Thymus (tissue), 11 donors: ENCODE measurements around the gene HSD17B8. TPM values are rescaled to one million over a fixed set of nuclear protein-coding genes. Genes with fewer than 3 reads are reported as not detected.

Source experiments
- DNase-seq, 9 donors: peaks; one replicate each; pipeline ENCODE4 v3.0.0-alpha.2; 2013; ENCODE audit warnings: low spot score in 9 of 9, low read depth in 6 of 9, missing footprints in 1 of 9
- H3K27ac ChIP-seq, 2 donors: one replicate each; pipeline ENCODE4 v1.5.1; 2013; ENCODE audit warnings: control low read depth in 1 of 2, low read depth in 1 of 2, low read length in 1 of 2, mild to moderate bottlenecking in 1 of 2, moderate library complexity in 1 of 2
- H3K27me3 ChIP-seq, 2 donors: one replicate each; pipeline ENCODE4 v1.5.1; 2013; ENCODE audit warnings: low read length in 1 of 2; ENCODE audit not compliant: control insufficient read depth in 2 of 2, insufficient read depth in 1 of 2
- H3K36me3 ChIP-seq, 2 donors: one replicate each; pipeline ENCODE4 v1.5.1; 2013; ENCODE audit warnings: low read length in 1 of 2, mild to moderate bottlenecking in 1 of 2, moderate library complexity in 1 of 2; ENCODE audit not compliant: control insufficient read depth in 2 of 2, insufficient read depth in 2 of 2
- H3K4me1 ChIP-seq, 2 donors: one replicate each; pipeline ENCODE4 v1.5.1; 2013; ENCODE audit warnings: low read length in 2 of 2; ENCODE audit not compliant: control insufficient read depth in 2 of 2, insufficient read depth in 2 of 2
- H3K4me3 ChIP-seq, 2 donors: one replicate each; pipeline ENCODE4 v1.5.1; 2013; ENCODE audit warnings: low read length in 2 of 2, control low read depth in 1 of 2, mild to moderate bottlenecking in 1 of 2
- H3K9me3 ChIP-seq, 2 donors: one replicate each; pipeline ENCODE4 v1.5.1; 2013; ENCODE audit warnings: low read length in 1 of 2, mild to moderate bottlenecking in 1 of 2; ENCODE audit not compliant: control insufficient read depth in 2 of 2, insufficient read depth in 1 of 2
- WGBS: extraction: QIAGEN DNeasy Blood & Tissue Kit; methylation state at CpG from one replicate; pipeline ENCODE4 v1.1.7; 2013; 5-methylcytosine and 5-hydroxymethylcytosine counted together
- polyA plus RNA-seq: library from polyadenylated mRNA; stranded (reverse); fragments of 200-250 nt; gene quantifications from one replicate; pipeline ENCODE4 v1.2.3, GENCODE V29; 2013
- total RNA-seq: library from RNA; stranded (reverse); fragments of 120-200 nt; gene quantifications from one replicate; pipeline ENCODE4 v1.2.4, GENCODE V29; 2013
- donor health status: healthy.

Gene HSD17B8
- total and polyA plus RNA-seq, 2 donors = 15.7 to 31.3 TPM

GRCh38 chr6:33207552-33208090 is 3.2 kb downstream of the HSD17B8 start:
- H3K4me1 ChIP-seq = peaks cover 18 to 56% of the 10 kb centered on the region in 2 donors
- no peak for DNase-seq

GRCh38 chr6:33208091-33208967 is 3.9 kb downstream of the HSD17B8 start, which contains the start of gene RING1:
Gene RING1, plus strand, starts transcription at chr6:33208500. Its CDS starts 323 bp downstream, at chr6:33208823.
- H3K4me1 ChIP-seq = peaks cover 22 to 63% of the 10 kb centered on the region in 2 donors
- no peaks in the 10 kb centered on the region for H3K9me3 ChIP-seq
- under 1% methylated on average over 86 of the region's 86 CpGs for WGBS
- peaks cover 23 to 35% of the 10 kb centered on the region in 2 donors for H3K36me3 ChIP-seq
- H3K27ac ChIP-seq = peak within 1 kb of the TSS; percentile 74 to 97
- peak within 1 kb of the TSS; percentile 82 to 93 for H3K4me3 ChIP-seq
- peak in 7 of 9 donors; percentile 68 to 92 (median 78) for DNase-seq
- H3K27me3 ChIP-seq = peaks cover 4 to 31% of the 10 kb centered on the region in 2 donors

More at GRCh38 chr6:33207552-33208090, 3.2 kb downstream of the HSD17B8 start:
- H3K27me3 ChIP-seq = peaks cover 4 to 24% of the 10 kb centered on the region in 2 donors
- 3% methylated on average over 29 of the region's 29 CpGs for WGBS
- H3K27ac ChIP-seq = peak overlapping the region; percentile 74 to 97
- H3K36me3 ChIP-seq = peaks cover 30 to 39% of the 10 kb centered on the region in 2 donors
- peak overlapping the region; percentile 82 to 93 for H3K4me3 ChIP-seq
- no peaks in the 10 kb centered on the region for H3K9me3 ChIP-seq

GRCh38 chr6:33209856-33210255 is 5.4 kb downstream of the HSD17B8 start:
- no peak for DNase-seq
- Histone ChIP-seq H3K4me3 (no peak overlapping the region), H3K4me1 (peaks cover 19 to 57% of the 10 kb centered on the region in 2 donors), H3K27me3 (peaks cover 8 to 46% of the 10 kb centered on the region in 2 donors), H3K9me3 (no peaks in the 10 kb centered on the region), H3K36me3 (peaks cover 16 to 30% of the 10 kb centered on the region in 2 donors), H3K27ac (no peak overlapping the region)
- WGBS = 98% methylated on average over 10 of the region's 10 CpGs

GRCh38 chr6:33211136-33211535 is 6.7 kb downstream of the HSD17B8 start:
- peaks cover 8 to 57% of the 10 kb centered on the region in 2 donors for H3K27me3 ChIP-seq
- H3K4me1 ChIP-seq = peaks cover 18 to 51% of the 10 kb centered on the region in 2 donors
- DNase-seq = no peak

GRCh38 chr6:33211666-33212422 is 7.4 kb downstream of the HSD17B8 start:
- Histone ChIP-seq H3K27me3 (peaks cover 8 to 55% of the 10 kb centered on the region in 2 donors), H3K36me3 (peaks cover 16 to 30% of the 10 kb centered on the region in 2 donors), H3K9me3 (no peaks in the 10 kb centered on the region), H3K4me1 (peaks cover 18 to 48% of the 10 kb centered on the region in 2 donors), H3K4me3 (no peak overlapping the region), H3K27ac (no peak overlapping the region)
- DNase-seq = no peak
- WGBS = 94% methylated on average over 18 of the region's 18 CpGs

More at GRCh38 chr6:33211136-33211535, 6.7 kb downstream of the HSD17B8 start:
- H3K9me3 ChIP-seq = no peaks in the 10 kb centered on the region
- peaks cover 16 to 30% of the 10 kb centered on the region in 2 donors for H3K36me3 ChIP-seq
- WGBS = 95% methylated on average over 17 of the region's 17 CpGs
- H3K27ac ChIP-seq = no peak overlapping the region
- no peak overlapping the region for H3K4me3 ChIP-seq

- Histone ChIP-seq H3K27ac (no peak overlapping the region), H3K9me3 (no peaks in the 10 kb centered on the region), H3K27me3 (peaks cover 8 to 48% of the 10 kb centered on the region in 2 donors), H3K36me3 (peaks cover 16 to 30% of the 10 kb centered on the region in 2 donors), H3K4me1 (peaks cover 15 to 40% of the 10 kb centered on the region in 2 donors), H3K4me3 (peak overlapping the region; percentile 47 to 53)
- 22% methylated on average over 6 of the region's 6 CpGs for WGBS
- DNase-seq = no peak
Measured at GRCh38 chr6:33212857-33213165, 8.4 kb downstream of the HSD17B8 start.

- 1% methylated on average over 43 of the region's 43 CpGs for whole genome bisulfite sequencing
Measured at GRCh38 chr6:33213166-33213988, 8.9 kb downstream of the HSD17B8 start.

GRCh38 chr6:33213989-33214335 is 9.5 kb downstream of the HSD17B8 start:
- Histone ChIP-seq H3K27me3 (peaks cover 8 to 48% of the 10 kb centered on the region in 2 donors), H3K4me1 (peaks cover 11 to 34% of the 10 kb centered on the region in 2 donors), H3K9me3 (no peaks in the 10 kb centered on the region), H3K27ac (no peak overlapping the region), H3K4me3 (peak overlapping the region; percentile 47 to 53), H3K36me3 (peaks cover 16 to 30% of the 10 kb centered on the region in 2 donors)
- WGBS = 20% methylated on average over 9 of the region's 9 CpGs
- DNase-seq = no peak

More at GRCh38 chr6:33213166-33213988, 8.9 kb downstream of the HSD17B8 start:
- Histone ChIP-seq H3K4me3 (peak overlapping the region; percentile 47 to 53), H3K4me1 (peaks cover 11 to 37% of the 10 kb centered on the region in 2 donors), H3K36me3 (peaks cover 16 to 30% of the 10 kb centered on the region in 2 donors), H3K27me3 (peaks cover 8 to 48% of the 10 kb centered on the region in 2 donors), H3K9me3 (no peaks in the 10 kb centered on the region), H3K27ac (peak overlapping the region in 1 of 2 donors; percentile 47)
- DNase-seq = peak in 2 of 9 donors; percentile 27 to 52
